HEK293 (cell line): ENCODE data around the gene TMEM119.

ENCODE experiments used
- CTCF ChIA-PET: fragments of 350-600 bp; formaldehyde crosslinking; extraction: SDS; loops from one replicate; lab custom pipeline; 2021; ENCODE audit warnings: antibody characterized with exemption; lab: Yijun Ruan, JAX
- POLR2A ChIA-PET: fragments of 300-600 bp; formaldehyde crosslinking; extraction: SDS; loops from one replicate; lab custom pipeline; 2020; ENCODE audit warnings: antibody characterized with exemption, inconsistent platforms; lab: Yijun Ruan, JAX
- H3K27ac ChIP-seq: fragments of 200-500 bp; sonication (Bioruptor generic); 2 replicates; pipeline ENCODE4 v1.5.1; 2014; ENCODE audit warnings: low read depth, low read length, control low read depth, inconsistent platforms; ENCODE audit errors: extremely low read depth
- H3K36me3 ChIP-seq, 2 experiments: fragments of 200-500 bp in 1 of 2; sonication (Bioruptor generic) in 1 of 2; 1 replicate in 1 of 2; 2 replicates in 1 of 2; pipeline ENCODE4 v1.5.1; 2014 to 2017; ENCODE audit warnings: inconsistent platforms in 2 of 2, low read length in 2 of 2; ENCODE audit not compliant: control insufficient read depth in 2 of 2, insufficient read depth in 1 of 2
- H3K4me1 ChIP-seq: fragments of 200-500 bp; sonication (Bioruptor generic); 2 replicates; pipeline ENCODE4 v1.5.1; 2014; ENCODE audit warnings: mild to moderate bottlenecking, low read length, inconsistent platforms; ENCODE audit not compliant: control insufficient read depth, insufficient read depth
- H3K4me3 ChIP-seq: 2 replicates; pipeline ENCODE4 v1.5.1; 2011; ENCODE audit warnings: low read depth, mild to moderate bottlenecking, control low read depth, low read length, moderate library complexity
- H3K9me3 ChIP-seq: fragments of 200-500 bp; sonication (Bioruptor generic); 2 replicates; pipeline ENCODE4 v1.5.1; 2014; ENCODE audit warnings: low read depth, low read length, inconsistent platforms; ENCODE audit not compliant: control insufficient read depth, insufficient read depth
- EGR2 ChIP-seq: fragments of 450-650 bp; formaldehyde crosslinking; IDR thresholded peaks from 2 replicates; pipeline ENCODE4 v1.5.1; 2016; ENCODE audit warnings: low read depth, missing biosample characterization, missing genetic modification characterization
- FEZF1 ChIP-seq: fragments of 450-650 bp; formaldehyde crosslinking; IDR thresholded peaks from 2 replicates; pipeline ENCODE4 v1.5.1; 2016; ENCODE audit warnings: missing biosample characterization, missing genetic modification characterization
- GFI1B ChIP-seq: fragments of 450-650 bp; formaldehyde crosslinking; IDR thresholded peaks from 2 replicates; pipeline ENCODE4 v1.5.1; 2016; ENCODE audit warnings: missing biosample characterization, missing genetic modification characterization
- HOXC10 ChIP-seq: sonication (generic); formaldehyde crosslinking; IDR thresholded peaks from 2 replicates; pipeline ENCODE4 v1.8.1; 2023; ENCODE audit warnings: mild to moderate bottlenecking, missing genetic modification reagents
- KLF7 ChIP-seq: fragments of 450-650 bp; formaldehyde crosslinking; IDR thresholded peaks from 2 replicates; pipeline ENCODE4 v1.5.1; 2016; ENCODE audit warnings: missing biosample characterization, missing genetic modification characterization, borderline replicate concordance
- OVOL3 ChIP-seq: fragments of 450-650 bp; formaldehyde crosslinking; IDR thresholded peaks from 2 replicates; pipeline ENCODE4 v1.5.1; 2016; ENCODE audit warnings: missing biosample characterization, missing genetic modification characterization
- YY1 ChIP-seq: fragments of 450-650 bp; formaldehyde crosslinking; IDR thresholded peaks from 2 replicates; pipeline ENCODE4 v1.5.1; 2018; ENCODE audit warnings: missing biosample characterization, missing genetic modification characterization
- YY2 ChIP-seq: fragments of 450-650 bp; formaldehyde crosslinking; IDR thresholded peaks from 2 replicates; pipeline ENCODE4 v1.5.1; 2016; ENCODE audit warnings: missing biosample characterization, missing genetic modification characterization
- ZFHX2 ChIP-seq: fragments of 450-650 bp; formaldehyde crosslinking; conservative IDR thresholded peaks from 2 replicates; pipeline ENCODE4 v1.5.1; 2016; ENCODE audit warnings: missing biosample characterization, missing genetic modification characterization
- ZNF174 ChIP-seq: fragments of 450-650 bp; formaldehyde crosslinking; IDR thresholded peaks from 2 replicates; pipeline ENCODE4 v1.5.0; 2017; ENCODE audit warnings: missing biosample characterization, mild to moderate bottlenecking, missing genetic modification characterization
- ZNF23 ChIP-seq: fragments of 450-650 bp; formaldehyde crosslinking; IDR thresholded peaks from 2 replicates; pipeline ENCODE4 v1.5.1; 2016; ENCODE audit warnings: missing biosample characterization, missing genetic modification characterization, borderline replicate concordance
- ZNF311 ChIP-seq: fragments of 450-650 bp; formaldehyde crosslinking; IDR thresholded peaks from 2 replicates; pipeline ENCODE4 v1.5.1; 2017; ENCODE audit warnings: missing biosample characterization, missing genetic modification characterization, borderline replicate concordance
- ZNF366 ChIP-seq: fragments of 450-650 bp; formaldehyde crosslinking; conservative IDR thresholded peaks from 2 replicates; pipeline ENCODE4 v1.5.1; 2016; ENCODE audit warnings: missing biosample characterization, missing genetic modification characterization
- ZNF433 ChIP-seq: fragments of 450-650 bp; formaldehyde crosslinking; IDR thresholded peaks from 2 replicates; pipeline ENCODE4 v1.5.1; 2016; ENCODE audit warnings: missing biosample characterization, missing genetic modification characterization, low read depth
- ZNF521 ChIP-seq: fragments of 450-650 bp; formaldehyde crosslinking; IDR thresholded peaks from 2 replicates; pipeline ENCODE4 v1.5.1; 2017; ENCODE audit warnings: missing biosample characterization, mild to moderate bottlenecking, missing genetic modification characterization
- ZNF585B ChIP-seq: fragments of 450-650 bp; formaldehyde crosslinking; IDR thresholded peaks from 2 replicates; pipeline ENCODE4 v1.5.1; 2016; ENCODE audit warnings: missing biosample characterization, missing genetic modification characterization
- ZNF610 ChIP-seq: fragments of 450-650 bp; formaldehyde crosslinking; IDR thresholded peaks from 2 replicates; pipeline ENCODE4 v1.5.1; 2016; ENCODE audit warnings: missing biosample characterization, missing genetic modification characterization, borderline replicate concordance
- ZNF777 ChIP-seq: fragments of 450-650 bp; formaldehyde crosslinking; IDR thresholded peaks from 2 replicates; pipeline ENCODE4 v1.5.1; 2017; ENCODE audit warnings: missing biosample characterization, missing genetic modification characterization, borderline replicate concordance
- ZNF791 ChIP-seq: fragments of 450-650 bp; formaldehyde crosslinking; IDR thresholded peaks from 2 replicates; pipeline ENCODE4 v1.5.1; 2016; ENCODE audit warnings: missing biosample characterization, missing genetic modification characterization
- TF ChIP-seq, protein P1 (sequence below): fragments of 450-650 bp; formaldehyde crosslinking; IDR thresholded peaks from 2 replicates; pipeline ENCODE4 v1.5.1; 2016; ENCODE audit warnings: missing biosample characterization, missing genetic modification characterization
- TF ChIP-seq, protein P2 (sequence below): fragments of 450-650 bp; formaldehyde crosslinking; IDR thresholded peaks from 2 replicates; pipeline ENCODE4 v1.5.0; 2017; ENCODE audit warnings: missing biosample characterization, missing genetic modification characterization, borderline replicate concordance
- TF ChIP-seq, protein P3 (sequence below): fragments of 450-650 bp; IDR thresholded peaks from 2 replicates; pipeline ENCODE4 v1.5.1; 2018; ENCODE audit warnings: missing biosample characterization, missing genetic modification characterization

The TMEM119 gene

DNA sequence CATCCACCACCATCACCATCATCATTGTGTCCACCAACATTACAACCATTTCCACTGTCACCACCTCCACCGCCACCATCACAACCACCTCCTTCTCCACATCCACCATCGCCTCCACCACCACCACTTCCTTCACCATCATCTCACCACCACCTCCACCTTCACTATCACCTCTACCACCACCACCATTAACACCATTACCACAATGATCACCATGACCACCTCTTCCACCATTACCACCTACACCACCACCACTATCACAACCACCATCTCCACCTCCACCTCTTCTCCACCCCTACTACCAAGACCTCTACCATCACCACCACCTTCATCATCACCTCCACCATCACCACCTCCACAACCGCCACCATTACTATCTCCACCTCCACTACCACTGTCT, 19.1 kb downstream of the TMEM119 start:
- H3K4me1 ChIP-seq, result no peaks in the 10 kb centered on the region
- CTCF ChIA-PET, result no interaction called here
- POLR2A ChIA-PET, result no interaction called here
- no peak overlapping the region for H3K4me3 ChIP-seq
- TF ChIP-seq ZFHX2 (tag by site-specific recombination) (peak; percentile 80), KLF7 (tag by site-specific recombination) (no peak), EGR2 (tag by site-specific recombination) (peak; percentile 98), YY2 (tag by site-specific recombination) (peak; percentile 18; the same call in 1 of the 2 replicates), ZNF791 (tag by site-specific recombination) (peak; percentile 11; the same call in 1 of the 2 replicates), ZNF174 (tag by site-specific recombination) (no peak), ZNF311 (0 out of 2 replicates have a peak, but pooled peaks have one; percentile 77), ZNF366 (0 out of 2 replicates have a peak, but pooled peaks have one; percentile 13), ZNF23 (tag by site-specific recombination) (no peak), ZNF585B (peak; percentile 23; the same call in 1 of the 2 replicates), ZNF610 (tag by site-specific recombination) (no peak), ZNF521 (tag by site-specific recombination) (0 out of 2 replicates have a peak, but pooled peaks have one; percentile 67), HOXC10 (CRISPR knock-in tag) (no peak)
- TF ChIP-seq, protein P1, sequence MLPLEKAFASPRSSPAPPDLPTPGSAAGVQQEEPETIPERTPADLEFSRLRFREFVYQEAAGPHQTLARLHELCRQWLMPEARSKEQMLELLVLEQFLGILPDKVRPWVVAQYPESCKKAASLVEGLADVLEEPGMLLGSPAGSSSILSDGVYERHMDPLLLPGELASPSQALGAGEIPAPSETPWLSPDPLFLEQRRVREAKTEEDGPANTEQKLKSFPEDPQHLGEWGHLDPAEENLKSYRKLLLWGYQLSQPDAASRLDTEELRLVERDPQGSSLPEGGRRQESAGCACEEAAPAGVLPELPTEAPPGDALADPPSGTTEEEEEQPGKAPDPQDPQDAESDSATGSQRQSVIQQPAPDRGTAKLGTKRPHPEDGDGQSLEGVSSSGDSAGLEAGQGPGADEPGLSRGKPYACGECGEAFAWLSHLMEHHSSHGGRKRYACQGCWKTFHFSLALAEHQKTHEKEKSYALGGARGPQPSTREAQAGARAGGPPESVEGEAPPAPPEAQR (tag by site-specific recombination), result no peak
- TF ChIP-seq, protein P2, sequence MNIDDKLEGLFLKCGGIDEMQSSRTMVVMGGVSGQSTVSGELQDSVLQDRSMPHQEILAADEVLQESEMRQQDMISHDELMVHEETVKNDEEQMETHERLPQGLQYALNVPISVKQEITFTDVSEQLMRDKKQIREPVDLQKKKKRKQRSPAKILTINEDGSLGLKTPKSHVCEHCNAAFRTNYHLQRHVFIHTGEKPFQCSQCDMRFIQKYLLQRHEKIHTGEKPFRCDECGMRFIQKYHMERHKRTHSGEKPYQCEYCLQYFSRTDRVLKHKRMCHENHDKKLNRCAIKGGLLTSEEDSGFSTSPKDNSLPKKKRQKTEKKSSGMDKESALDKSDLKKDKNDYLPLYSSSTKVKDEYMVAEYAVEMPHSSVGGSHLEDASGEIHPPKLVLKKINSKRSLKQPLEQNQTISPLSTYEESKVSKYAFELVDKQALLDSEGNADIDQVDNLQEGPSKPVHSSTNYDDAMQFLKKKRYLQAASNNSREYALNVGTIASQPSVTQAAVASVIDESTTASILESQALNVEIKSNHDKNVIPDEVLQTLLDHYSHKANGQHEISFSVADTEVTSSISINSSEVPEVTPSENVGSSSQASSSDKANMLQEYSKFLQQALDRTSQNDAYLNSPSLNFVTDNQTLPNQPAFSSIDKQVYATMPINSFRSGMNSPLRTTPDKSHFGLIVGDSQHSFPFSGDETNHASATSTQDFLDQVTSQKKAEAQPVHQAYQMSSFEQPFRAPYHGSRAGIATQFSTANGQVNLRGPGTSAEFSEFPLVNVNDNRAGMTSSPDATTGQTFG, result 0 out of 2 replicates have a peak, but pooled peaks have one; percentile 13
- no peaks in the 10 kb centered on the region for H3K9me3 ChIP-seq
- H3K27ac ChIP-seq, result no peak overlapping the region
- H3K36me3 ChIP-seq, result no peaks in the 10 kb centered on the region

DNA sequence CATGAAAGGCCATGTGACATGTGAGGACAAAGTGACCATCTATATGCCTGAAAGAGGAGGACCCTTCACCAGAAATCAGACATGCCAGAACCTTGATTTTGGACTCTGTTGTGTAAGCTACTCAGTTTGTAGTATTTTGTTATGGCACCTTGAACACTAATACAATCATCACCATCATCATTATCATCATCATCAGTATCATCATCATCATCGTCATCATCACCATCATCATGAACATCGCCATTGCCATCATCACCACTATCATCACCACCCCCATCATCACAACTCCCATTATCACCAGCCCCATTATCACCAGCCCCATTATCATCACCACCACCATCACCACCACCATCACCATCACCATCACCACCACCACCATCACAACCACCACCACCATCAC, 19.6 kb downstream of the TMEM119 start:
- POLR2A ChIA-PET, result no interaction called here
- no peak overlapping the region for H3K27ac ChIP-seq
- H3K9me3 ChIP-seq, result no peaks in the 10 kb centered on the region

More for the DNA sequence above, 19.6 kb downstream of the TMEM119 start:
- H3K36me3 ChIP-seq, result no peaks in the 10 kb centered on the region
- TF ChIP-seq ZNF433 (no peak), FEZF1 (tag by site-specific recombination) (no peak), GFI1B (no peak), ZNF777 (tag by site-specific recombination) (no peak), YY1 (tag by site-specific recombination) (no peak), OVOL3 (tag by site-specific recombination) (no peak)
- TF ChIP-seq, protein P3, sequence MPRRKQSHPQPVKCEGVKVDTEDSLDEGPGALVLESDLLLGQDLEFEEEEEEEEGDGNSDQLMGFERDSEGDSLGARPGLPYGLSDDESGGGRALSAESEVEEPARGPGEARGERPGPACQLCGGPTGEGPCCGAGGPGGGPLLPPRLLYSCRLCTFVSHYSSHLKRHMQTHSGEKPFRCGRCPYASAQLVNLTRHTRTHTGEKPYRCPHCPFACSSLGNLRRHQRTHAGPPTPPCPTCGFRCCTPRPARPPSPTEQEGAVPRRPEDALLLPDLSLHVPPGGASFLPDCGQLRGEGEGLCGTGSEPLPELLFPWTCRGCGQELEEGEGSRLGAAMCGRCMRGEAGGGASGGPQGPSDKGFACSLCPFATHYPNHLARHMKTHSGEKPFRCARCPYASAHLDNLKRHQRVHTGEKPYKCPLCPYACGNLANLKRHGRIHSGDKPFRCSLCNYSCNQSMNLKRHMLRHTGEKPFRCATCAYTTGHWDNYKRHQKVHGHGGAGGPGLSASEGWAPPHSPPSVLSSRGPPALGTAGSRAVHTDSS (tag by site-specific recombination), result peak; percentile 90
- CTCF ChIA-PET, result interaction anchor here (2.2 kb wide), 1 partner anchor 40 kb away, joined by 17 read pairs; no protein-coding TSS in a partner anchor
- no peak overlapping the region for H3K4me3 ChIP-seq
- no peaks in the 10 kb centered on the region for H3K4me1 ChIP-seq
